K562 (cell line): ENCODE measurements around the gene SECISBP2. TPM values are rescaled to one million over a fixed set of nuclear protein-coding genes. Genes with fewer than 3 reads are reported as not detected.

Source experiments
- BACH1 ChIP-seq: fragments of 200-800 bp; sonication (Bioruptor generic); IDR thresholded peaks from 2 replicates; pipeline ENCODE4 v1.6.1; 2016; ENCODE audit warnings: missing genetic modification characterization, missing compliant biosample characterization
- FOXP4 ChIP-seq: sonication (generic); formaldehyde crosslinking; IDR thresholded peaks from 2 replicates; pipeline ENCODE4 v1.8.0; 2022; ENCODE audit warnings: mild to moderate bottlenecking, missing genetic modification reagents, borderline replicate concordance
- MTA2 ChIP-seq: fragments of 450-650 bp; IDR thresholded peaks from 2 replicates; pipeline ENCODE4 v1.6.1; 2016; ENCODE audit warnings: low read depth
- NR2C2 ChIP-seq, 2 experiments: fragments of 200-800 bp in 1 of 2; sonication (Bioruptor generic) in 1 of 2; sonication (generic) in 1 of 2; formaldehyde crosslinking in 1 of 2; IDR thresholded peaks; 2 replicates each; pipeline versions ENCODE4 v1.6.1 to v1.8.0; 2016 to 2022; ENCODE audit warnings: mild to moderate bottlenecking in 1 of 2, missing compliant biosample characterization in 1 of 2, missing genetic modification characterization in 1 of 2, missing genetic modification reagents in 1 of 2
- RCOR1 ChIP-seq, 2 experiments: IDR thresholded peaks; 2 replicates each; pipeline ENCODE4 v1.6.1; 2012; ENCODE audit warnings: low read depth in 2 of 2, low read length in 2 of 2, borderline replicate concordance in 1 of 2, improper control_type of control experiment in 1 of 2
- RHOXF2B ChIP-seq: fragments of 250-450 bp; sonication (Bioruptor Pico); conservative IDR thresholded peaks from 2 replicates; pipeline ENCODE4 v1.5.1; 2021
- ZNF384 ChIP-seq: IDR thresholded peaks from 2 replicates; pipeline ENCODE4 v1.6.1; 2012; ENCODE audit warnings: low read depth, low read length, improper control_type of control experiment
- ZNF583 ChIP-seq: fragments of 250-450 bp; sonication (Bioruptor Pico); IDR thresholded peaks from 2 replicates; pipeline ENCODE4 v1.4.0; 2020
- ZNF764 ChIP-seq: fragments of 250-450 bp; sonication (Bioruptor Pico); IDR thresholded peaks from 2 replicates; pipeline ENCODE4 v1.4.0; 2020; ENCODE audit warnings: low read depth, mild to moderate bottlenecking, moderate library complexity
- polyA plus RNA-seq, 8 experiments: library from polyadenylated mRNA; depleted of rRNA in 4 of 8; stranded (reverse) in 5 of 8; unstranded in 3 of 8; fragments of >200 nt; fragmentation: Nextera tagmentation in 2 of 8; fragmentation: Illumina TruSeq in 1 of 8; extraction: Ambion mirVana in 2 of 8; extraction: Trizol in 1 of 8; gene quantifications; 2 replicates each; pipeline versions ENCODE4 v1.2.1 to v1.2.3, GENCODE V29; 2011 to 2014; ENCODE audit warnings: inconsistent platforms in 1 of 8, missing spikeins in 1 of 8
- total RNA-seq, 7 experiments: library from RNA; depleted of rRNA in 6 of 7; stranded (reverse); fragments of >200 nt in 6 of 7; fragmentation: Illumina TruSeq in 2 of 7; extraction: Trizol in 2 of 7; gene quantifications; 2 replicates each; pipeline versions ENCODE4 v1.2.1 to v1.2.3, GENCODE V29; 2011 to 2021; ENCODE audit warnings: low replicate concordance in 1 of 7
- TF ChIP-seq, protein P1 (sequence below): fragments of 150-350 bp; IDR thresholded peaks from 2 replicates; pipeline ENCODE4 v1.6.1; 2014; ENCODE audit warnings: low read depth, mild to moderate bottlenecking, low read length, borderline replicate concordance
- TF ChIP-seq, protein P2 (sequence below), 2 experiments: IDR thresholded peaks; 2 replicates each; pipeline ENCODE4 v1.6.1; 2012; ENCODE audit warnings: improper control_type of control experiment in 2 of 2, low read depth in 2 of 2, low read length in 2 of 2, borderline replicate concordance in 1 of 2
- TF ChIP-seq, protein P3 (sequence below), 2 experiments: fragments of 450-650 bp; IDR thresholded peaks; 2 replicates each; pipeline ENCODE4 v1.6.1; 2018; ENCODE audit warnings: mild to moderate bottlenecking in 2 of 2, low read depth in 1 of 2; ENCODE audit not compliant: partially characterized antibody in 2 of 2

The SECISBP2 gene
- total and polyA plus RNA-seq, 9 of the 15 experiments (the other 6 are each of a cell fraction or from before 2014, with no cell fraction given): 3.2 to 41.6 (median 26.1) TPM

DNA sequence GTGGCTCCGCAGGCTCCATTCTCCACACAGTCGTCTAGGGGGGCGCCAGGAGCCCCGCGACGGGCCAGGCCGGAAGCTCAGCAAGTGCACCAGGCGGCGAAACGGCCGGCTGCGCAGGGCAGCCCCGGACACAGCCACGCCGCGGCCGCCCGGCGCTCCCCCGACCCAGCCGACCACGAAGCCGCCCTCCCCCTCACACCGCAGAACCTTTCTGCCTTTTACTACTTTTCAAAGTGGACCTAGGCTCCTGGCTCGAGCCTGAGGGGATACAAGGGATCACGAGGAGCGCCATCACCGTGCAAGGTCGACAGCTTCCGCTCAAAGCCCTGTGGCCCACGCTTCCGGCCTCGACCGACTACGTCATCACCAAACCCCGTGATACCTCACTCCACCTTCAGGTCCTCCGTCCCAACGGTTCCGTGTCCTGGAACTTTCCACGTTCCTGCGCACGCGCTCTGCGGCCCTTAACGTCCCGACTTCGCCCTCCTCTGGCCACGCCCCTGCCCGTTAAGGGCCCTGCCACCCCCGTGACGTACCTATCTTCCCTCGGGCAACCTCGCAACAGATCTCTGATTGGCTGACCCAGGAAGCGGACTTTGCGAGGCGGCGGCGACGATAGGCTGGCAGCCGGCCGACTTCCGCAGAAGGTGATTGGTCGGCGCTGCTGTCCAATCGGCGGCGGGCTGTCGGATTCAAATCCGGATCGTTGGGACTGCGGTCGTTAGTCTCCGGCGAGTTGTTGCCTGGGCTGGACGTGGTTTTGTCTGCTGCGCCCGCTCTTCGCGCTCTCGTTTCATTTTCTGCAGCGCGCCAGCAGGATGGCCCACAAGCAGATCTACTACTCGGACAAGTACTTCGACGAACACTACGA lies 7.6 kb upstream of the SECISBP2 start, which contains the start of gene CKS2 (continued):
- TF ChIP-seq, protein P1, sequence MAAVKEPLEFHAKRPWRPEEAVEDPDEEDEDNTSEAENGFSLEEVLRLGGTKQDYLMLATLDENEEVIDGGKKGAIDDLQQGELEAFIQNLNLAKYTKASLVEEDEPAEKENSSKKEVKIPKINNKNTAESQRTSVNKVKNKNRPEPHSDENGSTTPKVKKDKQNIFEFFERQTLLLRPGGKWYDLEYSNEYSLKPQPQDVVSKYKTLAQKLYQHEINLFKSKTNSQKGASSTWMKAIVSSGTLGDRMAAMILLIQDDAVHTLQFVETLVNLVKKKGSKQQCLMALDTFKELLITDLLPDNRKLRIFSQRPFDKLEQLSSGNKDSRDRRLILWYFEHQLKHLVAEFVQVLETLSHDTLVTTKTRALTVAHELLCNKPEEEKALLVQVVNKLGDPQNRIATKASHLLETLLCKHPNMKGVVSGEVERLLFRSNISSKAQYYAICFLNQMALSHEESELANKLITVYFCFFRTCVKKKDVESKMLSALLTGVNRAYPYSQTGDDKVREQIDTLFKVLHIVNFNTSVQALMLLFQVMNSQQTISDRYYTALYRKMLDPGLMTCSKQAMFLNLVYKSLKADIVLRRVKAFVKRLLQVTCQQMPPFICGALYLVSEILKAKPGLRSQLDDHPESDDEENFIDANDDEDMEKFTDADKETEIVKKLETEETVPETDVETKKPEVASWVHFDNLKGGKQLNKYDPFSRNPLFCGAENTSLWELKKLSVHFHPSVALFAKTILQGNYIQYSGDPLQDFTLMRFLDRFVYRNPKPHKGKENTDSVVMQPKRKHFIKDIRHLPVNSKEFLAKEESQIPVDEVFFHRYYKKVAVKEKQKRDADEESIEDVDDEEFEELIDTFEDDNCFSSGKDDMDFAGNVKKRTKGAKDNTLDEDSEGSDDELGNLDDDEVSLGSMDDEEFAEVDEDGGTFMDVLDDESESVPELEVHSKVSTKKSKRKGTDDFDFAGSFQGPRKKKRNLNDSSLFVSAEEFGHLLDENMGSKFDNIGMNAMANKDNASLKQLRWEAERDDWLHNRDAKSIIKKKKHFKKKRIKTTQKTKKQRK: no peak
- TF ChIP-seq ZNF764 (CRISPR knock-in tag): no peak
- TF ChIP-seq, protein P2, sequence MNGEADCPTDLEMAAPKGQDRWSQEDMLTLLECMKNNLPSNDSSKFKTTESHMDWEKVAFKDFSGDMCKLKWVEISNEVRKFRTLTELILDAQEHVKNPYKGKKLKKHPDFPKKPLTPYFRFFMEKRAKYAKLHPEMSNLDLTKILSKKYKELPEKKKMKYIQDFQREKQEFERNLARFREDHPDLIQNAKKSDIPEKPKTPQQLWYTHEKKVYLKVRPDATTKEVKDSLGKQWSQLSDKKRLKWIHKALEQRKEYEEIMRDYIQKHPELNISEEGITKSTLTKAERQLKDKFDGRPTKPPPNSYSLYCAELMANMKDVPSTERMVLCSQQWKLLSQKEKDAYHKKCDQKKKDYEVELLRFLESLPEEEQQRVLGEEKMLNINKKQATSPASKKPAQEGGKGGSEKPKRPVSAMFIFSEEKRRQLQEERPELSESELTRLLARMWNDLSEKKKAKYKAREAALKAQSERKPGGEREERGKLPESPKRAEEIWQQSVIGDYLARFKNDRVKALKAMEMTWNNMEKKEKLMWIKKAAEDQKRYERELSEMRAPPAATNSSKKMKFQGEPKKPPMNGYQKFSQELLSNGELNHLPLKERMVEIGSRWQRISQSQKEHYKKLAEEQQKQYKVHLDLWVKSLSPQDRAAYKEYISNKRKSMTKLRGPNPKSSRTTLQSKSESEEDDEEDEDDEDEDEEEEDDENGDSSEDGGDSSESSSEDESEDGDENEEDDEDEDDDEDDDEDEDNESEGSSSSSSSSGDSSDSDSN (IDR thresholded peaks at IDR 0.05; ENCODE audit: borderline replicate concordance in 1 of 2, low read depth in 2 of 2, low read length in 2 of 2): no peak
- no peak for TF ChIP-seq RHOXF2B (CRISPR knock-in tag)
- TF ChIP-seq, protein P3, sequence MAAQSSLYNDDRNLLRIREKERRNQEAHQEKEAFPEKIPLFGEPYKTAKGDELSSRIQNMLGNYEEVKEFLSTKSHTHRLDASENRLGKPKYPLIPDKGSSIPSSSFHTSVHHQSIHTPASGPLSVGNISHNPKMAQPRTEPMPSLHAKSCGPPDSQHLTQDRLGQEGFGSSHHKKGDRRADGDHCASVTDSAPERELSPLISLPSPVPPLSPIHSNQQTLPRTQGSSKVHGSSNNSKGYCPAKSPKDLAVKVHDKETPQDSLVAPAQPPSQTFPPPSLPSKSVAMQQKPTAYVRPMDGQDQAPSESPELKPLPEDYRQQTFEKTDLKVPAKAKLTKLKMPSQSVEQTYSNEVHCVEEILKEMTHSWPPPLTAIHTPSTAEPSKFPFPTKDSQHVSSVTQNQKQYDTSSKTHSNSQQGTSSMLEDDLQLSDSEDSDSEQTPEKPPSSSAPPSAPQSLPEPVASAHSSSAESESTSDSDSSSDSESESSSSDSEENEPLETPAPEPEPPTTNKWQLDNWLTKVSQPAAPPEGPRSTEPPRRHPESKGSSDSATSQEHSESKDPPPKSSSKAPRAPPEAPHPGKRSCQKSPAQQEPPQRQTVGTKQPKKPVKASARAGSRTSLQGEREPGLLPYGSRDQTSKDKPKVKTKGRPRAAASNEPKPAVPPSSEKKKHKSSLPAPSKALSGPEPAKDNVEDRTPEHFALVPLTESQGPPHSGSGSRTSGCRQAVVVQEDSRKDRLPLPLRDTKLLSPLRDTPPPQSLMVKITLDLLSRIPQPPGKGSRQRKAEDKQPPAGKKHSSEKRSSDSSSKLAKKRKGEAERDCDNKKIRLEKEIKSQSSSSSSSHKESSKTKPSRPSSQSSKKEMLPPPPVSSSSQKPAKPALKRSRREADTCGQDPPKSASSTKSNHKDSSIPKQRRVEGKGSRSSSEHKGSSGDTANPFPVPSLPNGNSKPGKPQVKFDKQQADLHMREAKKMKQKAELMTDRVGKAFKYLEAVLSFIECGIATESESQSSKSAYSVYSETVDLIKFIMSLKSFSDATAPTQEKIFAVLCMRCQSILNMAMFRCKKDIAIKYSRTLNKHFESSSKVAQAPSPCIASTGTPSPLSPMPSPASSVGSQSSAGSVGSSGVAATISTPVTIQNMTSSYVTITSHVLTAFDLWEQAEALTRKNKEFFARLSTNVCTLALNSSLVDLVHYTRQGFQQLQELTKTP (IDR thresholded peaks at IDR 0.05; ENCODE audit: low read depth in 1 of 2, partially characterized antibody in 2 of 2): peak in 1 of 2 experiments; percentile 32
- no peak for TF ChIP-seq ZNF583 (CRISPR knock-in tag)
- TF ChIP-seq FOXP4: no peak
- no peak for TF ChIP-seq RCOR1 (IDR thresholded peaks at IDR 0.05; ENCODE audit: borderline replicate concordance in 1 of 2, low read depth in 2 of 2, low read length in 2 of 2)
- no peak for TF ChIP-seq ZNF384
- TF ChIP-seq MTA2: no peak
- TF ChIP-seq NR2C2 (CRISPR knock-in tag; IDR thresholded peaks at IDR 0.05): no peak
- no peak; the same call in 1 of the 2 replicates for TF ChIP-seq NR2C2 (tag; IDR thresholded peaks at IDR 0.05)
- no peak for TF ChIP-seq BACH1
